Measurements from ENCODE around the gene MANBA.
"Not testable (repeated sequence)": the region's sequence is repeated elsewhere in the genome, so short reads cannot be mapped to it uniquely, and the experiment has no call there.

MANBA gene

DNA sequence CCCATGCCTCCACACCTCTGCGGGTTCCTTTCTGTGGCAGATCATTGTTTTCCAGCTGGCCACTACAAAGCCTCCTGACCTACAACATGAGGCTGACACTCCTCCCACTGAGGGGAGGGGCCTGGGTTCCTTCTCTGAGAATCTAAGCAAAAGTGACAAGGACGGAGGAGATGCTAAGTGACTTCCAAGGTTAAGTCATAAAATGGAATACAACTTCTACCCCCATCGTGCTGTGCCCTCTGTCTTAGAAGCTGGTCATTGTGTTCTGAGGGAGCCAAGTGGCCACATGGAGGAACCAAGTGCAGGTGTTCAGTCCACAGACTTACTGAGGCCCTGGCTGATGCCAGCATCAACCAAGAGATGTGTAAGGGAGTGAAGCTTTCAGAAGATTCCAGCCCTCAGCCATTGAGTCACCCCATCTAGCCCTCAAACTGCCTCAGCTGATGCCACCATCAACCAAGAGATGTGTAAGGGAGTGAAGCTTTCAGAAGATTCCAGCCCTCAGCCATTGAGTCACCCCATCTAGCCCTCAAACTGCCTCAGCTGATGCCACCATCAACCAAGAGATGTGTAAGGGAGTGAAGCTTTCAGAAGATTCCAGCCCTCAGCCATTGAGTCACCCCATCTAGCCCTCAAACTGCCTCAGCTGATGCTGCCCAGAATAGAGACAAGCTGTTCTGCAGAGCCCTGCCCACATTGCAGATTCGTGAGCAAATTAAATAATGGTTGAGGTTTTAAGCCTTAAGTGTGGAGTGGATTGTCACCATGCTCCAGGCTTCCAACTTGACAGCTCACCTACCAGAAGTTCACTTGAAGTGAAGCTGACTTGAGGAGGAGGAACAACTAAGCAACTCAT, 140.8 kb downstream of the MANBA start:
- DNase-seq (ENCODE audit: low read depth): not testable (repeated sequence)

DNA sequence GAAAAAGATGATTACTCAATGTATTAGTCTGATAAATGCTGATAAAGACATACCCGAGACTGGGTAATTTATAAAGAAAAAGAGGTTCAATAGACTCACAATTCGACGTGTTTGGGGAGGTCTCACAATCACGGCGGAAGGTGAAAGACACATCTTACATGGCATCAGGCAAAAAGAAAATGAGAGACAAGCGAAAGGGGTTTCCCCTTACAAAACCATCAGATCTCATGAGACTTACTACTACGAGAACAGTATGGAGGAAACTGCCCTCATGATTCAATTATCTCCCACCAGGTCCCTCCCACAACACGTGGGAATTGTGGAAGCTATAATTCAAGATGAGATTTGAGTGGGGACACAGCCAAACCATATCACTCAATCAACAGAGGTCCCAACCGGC, 141.7 kb downstream of the MANBA start:
- not testable (repeated sequence) for DNase-seq (ENCODE audit: low read depth)

DNA sequence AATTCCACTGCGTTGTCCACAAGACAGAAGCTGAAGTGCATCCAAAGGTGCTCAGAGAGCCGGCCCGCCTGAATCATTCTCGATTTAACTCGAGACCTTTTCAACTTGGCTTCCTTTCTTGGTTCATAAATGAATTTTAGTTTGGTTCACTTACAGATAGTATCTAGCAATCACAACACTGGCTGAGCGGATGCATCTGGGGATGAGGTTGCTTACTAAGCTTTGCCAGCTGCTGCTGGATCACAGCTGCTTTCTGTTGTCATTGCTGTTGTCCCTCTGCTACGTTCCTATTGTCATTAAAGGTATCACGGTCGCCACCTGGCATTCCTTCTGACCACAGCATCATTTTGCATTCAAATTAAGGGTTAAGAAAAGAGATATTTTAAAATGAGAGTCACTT, 144.1 kb downstream of the MANBA start:
- no peak for DNase-seq (ENCODE audit: low read depth)

- no peak for DNase-seq (ENCODE audit: low read depth)
Measured at GRCh38 chr4:102614801-102615200, 146.0 kb downstream of the MANBA start.

GRCh38 chr4:102612824-102613366, 147.9 kb downstream of the MANBA start:
- DNase-seq (ENCODE audit: low read depth): peak; percentile 30

DNA sequence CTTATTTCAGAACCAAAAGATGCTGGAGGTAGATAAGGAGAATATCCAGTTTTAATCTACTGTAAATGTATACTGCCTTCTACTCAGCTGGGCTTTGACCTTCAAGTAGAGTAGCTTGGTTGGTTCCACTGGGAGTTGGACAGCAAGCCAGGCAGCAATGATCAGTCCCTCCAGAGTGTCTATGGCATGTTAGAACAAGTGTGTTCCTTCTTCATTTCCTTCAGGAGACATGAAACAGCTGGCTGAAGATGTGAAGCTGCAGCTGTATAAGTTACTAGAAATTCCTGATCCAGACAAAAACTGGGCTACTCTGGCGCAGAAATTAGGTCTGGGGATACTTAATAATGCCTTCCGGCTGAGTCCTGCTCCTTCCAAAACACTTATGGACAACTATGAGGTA, 148.6 kb downstream of the MANBA start:
- no peak for DNase-seq (ENCODE audit: low read depth)

DNA sequence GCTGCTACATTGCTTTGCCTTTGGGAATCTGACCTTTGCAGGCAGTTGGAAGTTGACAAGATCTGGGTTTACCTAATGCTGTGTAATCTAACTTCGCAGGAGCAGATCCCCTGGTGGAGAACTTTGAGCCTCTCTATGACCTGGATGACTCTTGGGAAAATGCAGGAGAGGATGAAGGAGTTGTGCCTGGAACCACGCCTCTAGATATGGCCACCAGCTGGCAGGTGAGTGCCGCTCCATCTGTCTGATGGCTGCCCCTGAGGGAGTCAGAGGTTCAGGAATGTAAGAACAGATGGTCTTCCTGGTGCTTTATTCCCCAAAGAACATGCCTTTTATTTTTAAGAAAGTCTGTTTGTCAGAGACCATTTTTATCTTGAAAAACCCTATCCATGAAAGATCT, 150.3 kb downstream of the MANBA start:
- no peak for DNase-seq (ENCODE audit: low read depth)

- DNase-seq (ENCODE audit: low read depth): no peak
Measured at GRCh38 chr4:102610007-102610406, 150.8 kb downstream of the MANBA start.

GRCh38 chr4:102608190-102608589, 152.6 kb downstream of the MANBA start:
- DNase-seq (ENCODE audit: low read depth): no peak

DNA sequence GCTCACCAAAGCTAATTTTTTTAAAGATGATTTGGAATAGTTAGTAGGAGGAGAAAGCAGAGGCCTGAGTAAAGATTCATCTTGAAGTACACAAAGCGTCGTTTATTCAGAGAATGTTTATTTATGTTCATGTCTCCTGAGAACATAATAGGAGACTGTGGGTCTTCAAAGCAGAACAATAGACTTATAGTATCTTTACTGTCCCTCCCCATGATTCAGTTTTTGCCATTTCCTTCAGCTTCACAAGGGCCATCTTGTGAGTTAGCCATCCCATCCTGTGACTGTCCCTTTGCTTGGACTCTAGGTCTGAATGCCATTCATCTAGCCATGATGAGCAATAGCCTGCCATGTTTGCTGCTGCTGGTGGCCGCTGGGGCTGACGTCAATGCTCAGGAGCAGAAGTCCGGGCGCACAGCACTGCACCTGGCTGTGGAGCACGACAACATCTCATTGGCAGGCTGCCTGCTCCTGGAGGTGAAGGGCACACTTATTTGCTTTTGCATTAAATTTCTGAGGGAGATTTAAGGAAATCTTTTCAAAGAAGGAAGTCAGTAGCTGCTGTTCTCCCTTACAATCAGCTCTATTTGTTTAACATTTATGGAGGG, 153.8 kb downstream of the MANBA start:
- DNase-seq (ENCODE audit: low read depth): no peak

- no peak for DNase-seq (ENCODE audit: low read depth)
Measured at GRCh38 chr4:102606261-102606660, 154.5 kb downstream of the MANBA start.

DNA sequence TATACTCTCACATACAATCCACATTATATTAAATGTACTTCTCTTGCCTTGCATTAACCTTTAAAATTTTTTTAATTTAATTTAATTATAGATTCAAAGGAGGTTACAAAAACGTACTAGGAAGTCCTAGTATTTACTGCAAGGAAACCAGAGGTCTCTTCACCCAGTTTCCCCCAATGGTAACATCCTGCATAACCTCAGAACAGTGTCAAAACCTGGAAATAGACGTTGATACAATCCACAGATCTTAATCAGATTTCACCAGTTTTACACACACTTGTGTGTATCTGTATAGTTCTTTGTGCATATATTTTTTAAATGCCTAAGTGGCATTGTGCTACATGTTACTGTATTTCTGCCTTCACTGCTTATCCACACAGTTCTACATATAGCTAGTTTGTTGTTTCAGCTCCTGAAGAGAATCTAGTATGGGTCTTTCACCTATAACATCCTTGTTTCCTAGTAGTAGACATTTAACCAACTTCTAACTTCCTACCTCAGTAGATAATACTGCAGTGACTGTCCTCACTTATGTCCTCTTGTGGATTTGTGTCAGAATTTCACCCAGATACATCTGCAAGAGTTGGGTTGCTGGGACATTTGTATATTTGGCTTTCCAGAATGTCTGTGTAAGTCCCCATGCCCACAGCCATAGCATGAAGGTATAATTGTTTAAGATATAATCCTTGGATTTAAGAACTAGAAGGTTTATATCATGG, 156.4 kb downstream of the MANBA start:
- DNase-seq (ENCODE audit: low read depth): no peak

DNA sequence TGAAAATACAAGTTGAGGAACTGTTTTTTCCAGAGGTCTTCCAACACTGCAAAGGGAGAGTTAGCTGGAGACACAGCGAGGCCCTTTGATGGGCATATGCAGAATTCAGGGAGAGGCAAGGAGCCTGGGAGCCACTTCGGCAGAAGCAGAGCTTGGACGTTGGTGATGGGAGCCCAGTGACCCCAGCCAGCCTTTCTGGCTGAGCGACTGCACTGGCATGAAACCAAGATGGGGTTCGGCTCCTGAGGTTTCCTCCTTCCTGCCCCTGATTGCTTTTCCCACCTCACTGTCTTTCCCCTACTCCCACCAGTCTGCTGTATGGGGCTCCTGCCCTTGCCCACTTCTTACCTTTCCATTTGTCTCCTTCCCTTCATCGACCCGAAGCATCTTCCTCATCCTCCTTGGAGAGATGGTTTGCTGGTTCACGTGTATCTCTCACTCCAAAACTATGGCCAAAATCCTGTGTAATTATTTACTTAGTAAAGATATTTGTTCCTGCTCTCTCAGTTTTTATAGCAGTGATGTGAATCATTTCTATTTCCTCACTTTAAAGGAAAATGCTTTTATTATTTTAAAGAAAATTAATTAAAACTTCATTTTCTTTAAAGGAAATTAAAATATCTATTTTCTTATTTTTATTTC, 159.1 kb downstream of the MANBA start:
- no peak for DNase-seq (ENCODE audit: low read depth)

- DNase-seq (ENCODE audit: low read depth): no peak
Measured at GRCh38 chr4:102600689-102601088, 160.1 kb downstream of the MANBA start.

DNA sequence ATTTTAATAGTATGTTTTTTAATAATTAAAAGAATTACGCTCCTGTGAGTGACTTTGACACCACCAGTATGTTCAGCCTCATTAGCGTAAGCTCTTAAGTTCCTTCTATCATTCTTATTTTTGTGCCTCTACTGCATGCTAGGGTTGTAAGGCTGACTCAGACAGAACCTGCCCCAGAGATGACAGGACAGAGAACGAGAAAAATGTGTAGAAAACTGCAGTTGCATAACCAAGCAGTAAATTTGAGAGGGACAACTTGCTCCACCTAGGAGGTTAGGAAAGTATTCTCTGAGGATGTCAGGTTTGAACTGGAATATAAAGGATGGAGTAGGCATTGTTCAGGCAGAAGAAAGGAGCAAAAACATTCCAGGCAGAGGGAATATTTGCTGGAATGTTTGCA, 160.9 kb downstream of the MANBA start:
- no peak for DNase-seq (ENCODE audit: low read depth)

DNA sequence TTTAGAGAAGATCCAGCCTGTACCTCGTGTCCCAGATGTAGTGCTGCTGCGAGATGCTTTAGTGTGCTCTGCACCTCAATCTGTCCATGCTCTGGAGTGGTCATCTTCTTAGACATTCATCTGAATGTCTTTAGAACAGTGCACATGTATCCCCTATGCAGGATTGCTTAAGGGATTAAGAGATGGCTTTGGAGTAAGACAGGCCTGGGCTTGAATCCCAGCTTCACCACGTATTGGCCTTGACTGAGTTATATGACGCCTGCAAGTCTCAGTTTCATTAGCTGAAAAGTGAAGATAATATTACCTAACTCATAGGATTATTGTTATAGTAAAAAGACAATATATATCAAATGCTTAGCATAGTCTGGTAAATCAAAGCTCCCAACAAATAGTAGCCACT, 161.3 kb downstream of the MANBA start:
- no peak for DNase-seq (ENCODE audit: low read depth)

GRCh38 chr4:102598762-102599374, 161.9 kb downstream of the MANBA start:
- DNase-seq (ENCODE audit: low read depth): no peak

DNA sequence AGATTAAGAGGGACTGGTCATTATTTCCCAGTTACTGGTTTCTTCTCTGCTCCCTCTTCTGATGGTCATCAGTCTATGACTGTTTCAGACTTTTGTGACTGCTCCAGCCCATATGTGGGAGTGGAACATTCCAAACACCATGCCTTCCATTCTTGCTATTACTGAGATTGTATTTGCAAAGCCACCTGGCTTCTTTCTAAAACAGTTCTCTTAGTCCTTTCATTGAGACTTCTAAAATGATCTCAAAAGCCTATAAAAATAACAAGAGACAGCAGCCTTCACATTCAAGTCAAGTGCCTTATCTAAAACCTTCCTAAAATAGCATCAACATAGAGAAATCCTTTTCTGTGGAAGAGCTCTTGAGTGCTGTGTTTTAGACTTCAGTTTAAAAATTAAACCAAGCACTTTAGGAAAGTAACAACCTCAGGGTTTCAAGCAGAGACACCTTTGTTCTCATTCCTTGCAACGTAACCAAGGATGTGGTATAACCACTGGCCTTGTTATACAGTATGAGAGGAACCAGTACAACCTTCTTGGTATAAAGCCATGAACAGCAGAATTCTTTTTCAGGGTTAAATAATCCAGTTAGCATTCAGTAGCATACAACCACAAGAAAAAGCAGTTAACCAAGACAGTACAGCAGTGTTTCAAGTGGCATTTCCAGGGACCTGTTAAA, 162.5 kb downstream of the MANBA start:
- no peak for DNase-seq (ENCODE audit: low read depth)

DNA sequence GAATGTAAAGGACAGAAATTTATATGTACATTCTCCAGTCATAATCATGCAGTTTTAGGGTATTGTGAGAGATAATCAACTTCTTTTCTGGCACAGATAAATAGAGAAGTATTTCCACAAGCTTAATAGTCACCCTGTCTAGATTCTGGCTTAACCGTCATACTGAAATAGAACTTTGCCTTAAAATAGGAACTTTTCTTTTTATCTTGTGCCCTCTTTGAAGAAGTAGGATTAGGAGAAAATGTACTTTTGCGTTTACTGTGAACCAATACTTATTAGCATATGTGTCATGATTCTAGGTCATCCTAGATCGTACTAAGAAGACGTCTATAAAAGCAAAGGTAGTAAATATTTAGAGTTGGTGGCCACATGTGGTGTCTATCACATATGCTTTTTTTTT, 164.2 kb downstream of the MANBA start:
- no peak for DNase-seq (ENCODE audit: low read depth)

DNA sequence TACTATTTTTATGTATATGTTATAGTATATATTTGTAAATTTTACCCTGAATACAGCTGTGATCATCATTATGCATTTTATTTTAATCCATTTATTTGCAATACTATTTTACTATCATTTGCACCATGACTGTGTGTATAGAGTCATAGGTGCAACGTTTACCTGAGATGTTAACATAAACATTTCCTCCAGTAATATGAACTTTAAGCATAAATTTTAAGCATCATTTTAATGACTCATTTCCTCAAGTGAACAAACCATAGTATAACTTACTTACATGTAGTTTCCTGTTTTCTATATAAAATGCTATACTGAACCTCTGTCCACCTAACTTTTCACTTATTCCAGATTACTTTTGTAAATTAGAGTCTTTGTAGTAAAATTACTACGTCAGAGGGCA, 166.8 kb downstream of the MANBA start:
- no peak for DNase-seq (ENCODE audit: low read depth)

DNA sequence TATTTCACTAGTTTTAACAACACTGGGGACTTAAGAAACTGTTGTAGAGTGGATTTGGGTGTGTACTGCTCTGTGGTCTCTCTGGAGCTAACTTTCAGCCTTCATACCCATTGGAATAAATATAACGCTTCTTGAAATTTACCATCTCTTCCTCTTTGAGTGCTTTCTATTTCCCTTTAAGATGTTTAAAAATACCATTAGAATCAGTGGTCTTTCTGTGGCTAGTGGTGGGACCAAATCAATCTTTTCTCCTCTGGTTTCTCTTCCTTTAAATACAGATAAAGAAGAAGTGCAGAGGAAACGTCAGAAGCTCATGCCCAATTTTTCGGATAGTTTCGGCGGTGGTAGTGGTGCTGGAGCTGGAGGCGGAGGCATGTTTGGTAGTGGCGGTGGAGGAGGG, 167.6 kb downstream of the MANBA start:
- no peak for DNase-seq (ENCODE audit: low read depth)

Measured in T follicular helper cell (primary cell).